ENCODE results near the gene BIN1. TPM values are rescaled to one million over a fixed set of nuclear protein-coding genes. Genes with fewer than 3 reads are reported as not detected.

The BIN1 gene
- total RNA-seq, 1 donor: 66.0 TPM

DNA sequence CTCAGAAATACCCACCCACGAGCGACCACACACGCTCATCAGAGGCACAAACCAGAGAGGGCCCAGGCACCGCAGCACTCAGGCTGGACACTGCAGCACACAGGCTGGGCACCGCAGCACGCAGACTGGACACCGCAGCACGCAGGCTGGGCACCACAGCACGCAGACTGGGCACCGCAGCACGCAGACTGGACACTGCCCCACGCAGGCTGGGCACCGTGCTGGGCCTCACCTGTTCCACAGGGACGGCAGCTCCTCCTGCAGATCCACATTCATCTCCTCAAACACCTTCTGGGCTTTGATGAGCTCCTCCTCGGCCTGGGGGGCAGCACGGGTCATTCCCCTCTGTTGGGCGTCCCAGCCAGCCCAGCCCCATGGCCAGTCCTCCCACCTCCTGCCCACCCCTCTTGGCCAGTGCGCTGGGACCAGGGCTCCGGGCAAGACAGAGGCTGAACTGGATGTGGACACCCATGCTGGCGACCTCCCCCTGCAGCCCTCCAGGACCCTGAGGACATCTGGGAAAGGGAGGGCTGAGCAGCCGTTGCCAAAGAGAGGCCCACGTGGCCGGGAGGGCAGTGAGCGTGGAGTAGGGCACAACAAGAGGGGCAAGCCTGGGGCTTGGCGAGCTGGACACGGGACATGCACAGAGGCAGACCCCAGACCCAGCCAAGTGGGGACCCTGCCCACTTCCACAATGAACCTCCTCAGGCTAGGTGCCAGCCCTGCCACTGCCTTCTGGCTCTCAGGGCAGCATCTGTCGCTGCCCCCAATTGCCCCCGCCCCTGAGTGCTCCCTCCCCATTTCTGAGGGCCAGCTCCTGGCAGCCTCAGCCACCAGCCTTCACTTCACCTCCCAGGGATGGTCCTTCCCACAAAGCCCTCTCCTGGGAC is 43.0 kb downstream of the BIN1 start:
- no peak for DNase-seq (ENCODE audit: low read depth in 2 of 3, low spot score in 2 of 3)

DNA sequence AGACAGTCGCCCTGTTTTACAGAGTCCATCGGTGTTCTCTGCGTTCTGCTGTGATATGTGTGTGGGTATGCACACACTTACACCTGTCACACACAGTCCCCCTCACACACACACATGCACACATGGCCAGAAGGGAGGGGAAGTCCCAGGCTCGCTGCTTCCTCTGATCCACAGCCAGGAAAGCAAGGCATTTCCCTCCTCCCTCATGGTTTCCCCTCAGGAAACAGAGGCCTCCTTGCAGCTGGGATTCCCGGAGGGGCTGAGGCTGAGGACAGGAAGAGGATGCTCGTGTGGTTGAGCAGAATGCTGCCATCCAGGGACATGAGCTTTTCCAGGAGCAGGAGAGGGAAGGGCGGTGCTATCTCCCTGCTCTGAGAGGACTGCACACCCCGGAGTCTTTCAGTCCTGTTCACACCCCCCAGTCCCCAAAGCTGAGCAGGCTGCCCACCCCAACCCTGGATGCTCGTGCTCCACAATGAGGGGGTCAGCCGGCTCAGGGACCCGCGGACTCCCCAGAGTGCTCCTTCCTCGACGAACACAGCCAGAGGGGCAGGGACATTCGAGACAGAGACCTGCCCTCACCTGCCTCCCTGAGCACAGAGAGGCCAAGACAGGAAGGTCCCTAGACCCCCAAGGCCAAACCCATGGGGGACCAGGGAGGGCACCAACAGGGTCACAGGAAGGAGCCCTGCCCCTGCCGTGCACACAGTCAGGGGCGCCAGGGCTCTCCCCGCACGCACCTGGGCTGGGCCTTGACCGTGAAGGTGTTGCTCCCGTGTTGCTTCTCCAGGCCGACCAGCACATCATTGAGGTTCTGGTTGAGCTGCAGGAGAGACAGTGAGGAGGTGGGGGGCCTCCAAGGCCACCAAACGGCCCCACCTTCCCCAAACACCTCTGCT is 45.3 kb downstream of the BIN1 start:
- peak in 1 of 3 donors; percentile 32 for DNase-seq (ENCODE audit: low read depth in 2 of 3, low spot score in 2 of 3)

- no peak for DNase-seq (ENCODE audit: low read depth in 2 of 3, low spot score in 2 of 3)
Observed at GRCh38 chr2:127060264-127060945, 46.5 kb downstream of the BIN1 start.

DNA sequence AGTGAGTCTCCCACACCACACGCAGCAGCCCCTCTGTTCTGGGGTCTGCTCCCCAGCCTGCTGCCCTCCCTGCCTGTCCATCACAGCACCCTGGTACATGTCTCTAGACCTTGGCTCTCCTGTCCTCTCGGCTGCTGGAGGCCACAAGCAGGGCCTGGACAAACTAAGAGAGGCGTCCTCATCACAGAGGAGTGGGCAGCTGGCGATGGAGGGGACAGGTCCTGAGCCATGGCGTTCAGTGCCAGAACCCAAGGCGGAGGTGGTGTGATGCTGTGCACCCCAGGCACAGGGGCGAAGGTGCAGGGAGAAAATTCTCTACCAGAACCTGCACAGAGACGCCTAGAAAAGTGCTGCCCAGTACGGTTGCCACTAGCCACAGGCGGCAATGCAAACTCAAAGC is 47.4 kb downstream of the BIN1 start:
- DNase-seq (ENCODE audit: low read depth in 2 of 3, low spot score in 2 of 3): no peak

- no peak for DNase-seq (ENCODE audit: low read depth in 2 of 3, low spot score in 2 of 3)
Observed at GRCh38 chr2:127058954-127059252, 48.1 kb downstream of the BIN1 start.

DNA sequence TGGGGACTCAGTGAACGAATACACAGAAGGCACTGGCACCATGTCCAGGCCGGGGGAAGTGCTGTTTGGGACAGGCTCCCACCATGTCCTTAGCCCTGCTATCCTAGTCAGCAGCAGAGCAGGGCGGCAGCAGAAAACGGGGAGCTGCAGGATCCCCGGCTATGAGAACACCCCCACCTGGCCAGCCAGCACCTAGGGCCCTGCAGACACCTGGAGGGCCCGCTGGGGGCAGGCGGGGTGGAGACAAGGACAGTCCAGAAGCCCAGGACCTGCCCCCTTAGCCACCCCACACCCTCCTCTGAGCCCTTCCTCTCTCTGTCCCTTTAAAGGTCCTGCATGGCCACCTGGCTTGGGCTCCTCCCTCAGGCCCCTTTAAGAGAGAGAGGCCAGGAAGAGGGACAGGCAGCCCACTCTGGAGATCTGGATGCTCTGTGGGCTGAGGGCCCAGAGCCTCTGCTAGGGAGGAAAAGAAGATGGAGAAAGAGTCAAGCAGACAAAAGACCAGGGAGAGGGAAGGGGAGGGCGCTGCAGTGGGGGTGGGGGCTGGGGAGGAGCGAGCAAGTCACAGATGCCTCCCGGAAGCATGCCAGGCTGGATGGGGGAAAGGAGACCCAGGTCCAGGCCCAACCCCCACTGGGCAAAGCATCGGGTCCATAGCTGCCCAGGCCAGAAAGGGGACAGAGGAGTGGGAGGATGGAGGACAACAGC is 48.6 kb downstream of the BIN1 start:
- DNase-seq (ENCODE audit: low read depth in 2 of 3, low spot score in 2 of 3): no peak

GRCh38 chr2:127057371-127058245 is 49.3 kb downstream of the BIN1 start:
- DNase-seq (ENCODE audit: low read depth in 2 of 3, low spot score in 2 of 3): no peak

GRCh38 chr2:127056631-127057370 is 50.2 kb downstream of the BIN1 start:
- DNase-seq (ENCODE audit: low read depth in 2 of 3, low spot score in 2 of 3): no peak

DNA sequence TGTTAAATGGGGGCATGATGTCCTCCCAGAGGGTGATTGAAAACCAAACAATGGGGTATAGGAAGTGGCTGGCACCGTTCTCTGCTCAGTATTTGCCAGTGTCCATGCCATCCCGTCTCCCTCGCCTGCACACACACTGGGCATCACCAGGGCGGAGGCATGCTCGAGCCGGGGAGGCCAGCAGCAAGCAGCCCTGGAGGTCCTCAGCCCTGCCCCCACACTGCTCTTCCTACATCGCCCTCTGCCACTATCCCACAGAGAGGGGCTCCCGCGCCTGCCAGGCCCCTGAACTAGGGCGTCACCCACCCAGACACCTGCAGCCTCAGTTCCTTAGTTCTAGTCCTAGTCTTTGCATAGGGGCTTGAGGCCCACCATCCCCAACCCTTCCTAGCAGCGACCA is 50.9 kb downstream of the BIN1 start:
- DNase-seq (ENCODE audit: low read depth in 2 of 3, low spot score in 2 of 3): no peak

GRCh38 chr2:127055786-127056076 is 51.2 kb downstream of the BIN1 start:
- no peak for DNase-seq (ENCODE audit: low read depth in 2 of 3, low spot score in 2 of 3)

DNA sequence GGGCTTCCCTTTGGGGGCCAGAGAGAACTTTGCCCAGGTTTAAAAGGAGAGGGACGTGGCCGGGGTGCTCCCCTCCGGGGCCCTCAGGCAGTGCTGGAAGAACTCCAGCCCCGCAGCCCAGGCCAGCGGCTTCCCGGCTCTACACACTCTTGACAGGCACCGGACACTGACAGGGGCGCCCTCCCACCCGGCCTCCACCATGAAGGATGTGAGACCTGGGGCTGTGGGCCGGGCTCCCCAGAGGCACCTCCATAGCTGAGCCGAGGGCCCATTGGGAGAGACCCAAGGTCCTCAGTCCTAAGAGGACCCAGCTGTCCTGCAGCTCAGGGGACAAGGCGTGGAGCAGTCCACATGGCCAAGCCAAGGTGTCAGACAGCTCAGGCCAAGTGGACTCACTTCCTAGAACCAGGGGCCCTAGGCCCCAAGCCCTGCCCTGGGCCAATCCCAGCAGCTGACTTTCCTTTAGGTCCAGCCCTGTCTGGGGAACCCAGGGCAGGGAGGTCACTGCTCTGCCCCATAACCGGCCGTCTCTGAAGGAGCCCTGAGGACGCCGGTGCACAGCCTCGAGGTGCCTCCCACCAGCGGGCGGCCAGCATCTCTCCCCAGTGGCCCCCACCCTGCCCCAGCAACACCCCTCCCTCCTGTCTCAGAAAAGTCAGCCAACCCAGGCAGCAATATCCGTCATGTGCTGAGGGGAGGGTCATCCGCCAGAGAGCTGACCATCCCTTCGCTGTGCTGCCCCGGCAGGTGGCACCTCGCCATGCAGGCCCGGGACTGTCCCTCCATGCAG is 51.8 kb downstream of the BIN1 start:
- no peak for DNase-seq (ENCODE audit: low read depth in 2 of 3, low spot score in 2 of 3)

GRCh38 chr2:127054604-127054930 is 52.4 kb downstream of the BIN1 start:
- no peak for DNase-seq (ENCODE audit: low read depth in 2 of 3, low spot score in 2 of 3)

DNA sequence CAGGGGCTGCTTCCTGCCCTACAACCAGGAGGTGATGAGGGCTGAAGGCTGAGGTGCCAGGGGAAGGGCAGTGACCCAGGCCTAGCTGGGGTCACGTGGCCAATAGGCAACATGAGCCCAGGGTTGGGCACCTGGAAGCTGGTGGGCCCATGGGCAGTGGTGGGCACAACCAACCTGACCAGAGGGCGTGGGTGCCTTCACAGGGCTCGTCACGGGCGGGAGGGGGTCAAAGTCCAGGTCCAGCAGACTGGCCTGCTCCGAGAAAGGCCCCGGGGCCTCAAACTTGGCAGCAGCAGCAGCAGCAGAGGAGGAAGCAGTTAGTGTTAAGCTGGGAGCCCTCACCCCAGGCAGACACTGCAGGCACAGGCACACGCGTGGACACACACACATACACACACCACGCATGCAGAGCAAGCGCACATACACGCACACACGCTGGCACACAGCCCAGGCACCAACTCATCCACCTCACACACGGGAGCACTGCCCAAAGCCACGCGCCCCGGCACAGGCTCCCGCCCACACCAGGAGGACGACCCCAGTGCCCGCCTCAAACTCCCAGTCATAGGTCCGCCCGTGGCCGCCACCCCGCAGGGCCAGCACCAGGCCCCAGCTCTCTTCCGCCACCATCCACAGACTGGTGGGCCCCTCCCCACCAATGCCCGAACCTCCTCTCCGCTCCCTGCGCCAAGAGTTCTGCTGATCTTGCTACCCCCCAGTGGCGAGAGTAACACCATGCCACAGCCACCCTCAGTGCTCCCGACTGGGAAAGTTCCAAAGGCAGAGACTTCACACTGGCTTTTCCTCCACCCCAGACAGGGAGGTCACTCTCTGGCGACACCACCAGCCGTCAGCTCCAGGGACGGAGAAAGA is 53.0 kb downstream of the BIN1 start:
- no peak for DNase-seq (ENCODE audit: low read depth in 2 of 3, low spot score in 2 of 3)

GRCh38 chr2:127052771-127053691 is 53.9 kb downstream of the BIN1 start:
- DNase-seq (ENCODE audit: low read depth in 2 of 3, low spot score in 2 of 3): no peak

- DNase-seq (ENCODE audit: low read depth in 2 of 3, low spot score in 2 of 3): no peak
Observed at GRCh38 chr2:127052057-127052770, 54.7 kb downstream of the BIN1 start.
